Ramos (cell line): Measurements from ENCODE around the gene LONP1.

Experiments used
- in situ Hi-C: fragments of 300-500 bp; cut with MboI; formaldehyde crosslinking; loops from one replicate; pipeline ENCODE4 v1.14.3; 2022; ENCODE audit warnings: low sequenced_read_pairs; ENCODE audit not compliant: unreplicated experiment

LONP1 gene

DNA sequence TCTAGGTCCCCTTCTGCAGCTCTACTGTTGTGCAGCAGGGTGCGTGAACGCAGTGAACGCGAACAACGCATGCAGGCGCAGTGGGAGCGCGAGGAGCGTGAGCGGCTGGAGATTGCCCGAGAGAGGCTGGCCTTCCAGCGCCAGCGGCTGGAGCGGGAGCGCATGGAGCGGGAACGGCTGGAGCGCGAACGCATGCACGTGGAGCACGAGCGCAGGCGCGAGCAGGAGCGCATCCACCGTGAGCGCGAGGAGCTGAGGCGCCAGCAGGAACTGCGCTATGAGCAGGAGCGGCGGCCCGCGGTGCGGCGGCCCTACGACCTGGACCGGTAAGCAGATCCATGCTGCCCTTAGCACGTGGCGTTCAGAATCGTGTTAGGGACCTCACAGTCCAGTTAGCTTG, 58.5 kb downstream of the LONP1 start:
- in situ Hi-C loops, result no loop called here

DNA sequence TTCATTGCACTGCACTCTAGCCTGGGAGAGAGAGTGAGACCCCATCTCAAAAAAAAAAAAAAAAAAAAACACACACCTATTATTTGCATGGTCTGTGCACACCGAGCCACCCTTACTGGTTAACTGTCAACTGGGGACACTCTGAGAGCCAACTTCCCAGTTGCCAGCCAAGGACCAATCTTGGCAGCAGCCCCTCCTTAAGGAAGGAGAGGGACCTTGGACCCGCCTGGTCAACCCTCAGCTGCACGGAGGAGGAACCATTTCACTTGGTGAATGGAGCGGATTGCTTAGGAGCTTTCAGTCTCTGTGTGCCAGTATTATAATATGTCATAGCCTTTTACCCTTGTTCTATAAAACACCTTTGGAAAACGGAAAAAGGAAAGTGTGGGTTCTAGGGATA, 64.5 kb downstream of the LONP1 start:
- in situ Hi-C loops, result no loop called here

DNA sequence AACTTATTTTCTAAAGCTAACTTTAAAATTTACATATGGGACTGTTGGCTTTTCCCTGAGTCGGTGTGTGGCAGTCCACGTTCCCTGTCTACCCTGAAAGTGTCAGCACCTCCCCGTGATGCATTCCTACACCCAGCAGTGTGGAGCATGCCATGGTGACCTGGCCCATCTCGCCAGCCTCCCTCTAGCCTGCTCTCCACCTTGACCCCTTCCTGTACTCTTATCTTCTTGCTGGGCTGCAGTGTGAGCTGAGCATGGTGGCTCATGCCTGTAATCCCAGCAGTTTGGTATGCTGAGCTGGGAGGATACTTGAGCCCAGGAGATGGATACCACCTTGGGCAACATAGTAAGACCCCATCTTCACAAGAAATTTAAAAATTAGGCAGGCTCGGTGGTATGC, 65.0 kb downstream of the LONP1 start:
- in situ Hi-C loops, result no loop called here

DNA sequence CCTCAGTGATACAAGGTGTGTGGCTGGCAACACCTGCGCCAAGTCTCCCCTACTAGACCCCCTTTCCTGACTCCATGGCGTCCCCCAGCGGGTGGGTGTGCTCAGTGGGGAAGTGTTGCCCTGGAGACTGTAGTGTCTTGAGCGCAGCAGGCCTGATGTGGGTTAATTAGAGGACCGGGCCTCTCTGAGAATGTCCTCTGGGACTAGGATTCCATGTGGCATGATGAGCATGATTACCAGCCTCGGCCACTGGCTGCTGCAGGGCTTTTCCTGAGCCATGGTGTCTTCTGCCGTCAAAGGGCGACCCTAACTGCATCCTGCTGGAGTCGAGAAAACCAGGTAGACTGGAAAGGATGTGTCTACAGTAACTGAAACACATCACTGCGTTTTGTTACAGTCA, 67.7 kb downstream of the LONP1 start:
- in situ Hi-C loops, result no loop called here

DNA sequence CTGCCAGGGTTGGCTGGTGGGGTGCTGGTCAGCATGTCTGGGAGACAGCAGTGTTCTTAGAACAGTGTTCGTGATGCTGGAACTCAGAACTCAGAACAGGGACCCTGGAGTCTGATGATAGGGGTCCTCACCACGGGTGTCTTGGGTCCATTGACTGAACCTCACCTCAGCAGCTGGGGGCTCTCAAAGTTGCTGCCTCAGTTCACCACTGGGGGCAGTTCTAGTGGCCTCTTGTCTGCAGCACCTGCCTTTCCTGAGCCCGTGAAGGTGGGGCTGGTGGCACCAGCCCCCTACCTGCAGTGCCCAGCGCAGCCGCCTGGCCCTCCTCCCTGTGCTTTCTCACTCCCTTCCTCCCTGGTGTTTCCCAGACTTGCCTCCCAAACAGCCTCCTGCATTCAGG, 68.6 kb downstream of the LONP1 start:
- in situ Hi-C loops, result no loop called here

DNA sequence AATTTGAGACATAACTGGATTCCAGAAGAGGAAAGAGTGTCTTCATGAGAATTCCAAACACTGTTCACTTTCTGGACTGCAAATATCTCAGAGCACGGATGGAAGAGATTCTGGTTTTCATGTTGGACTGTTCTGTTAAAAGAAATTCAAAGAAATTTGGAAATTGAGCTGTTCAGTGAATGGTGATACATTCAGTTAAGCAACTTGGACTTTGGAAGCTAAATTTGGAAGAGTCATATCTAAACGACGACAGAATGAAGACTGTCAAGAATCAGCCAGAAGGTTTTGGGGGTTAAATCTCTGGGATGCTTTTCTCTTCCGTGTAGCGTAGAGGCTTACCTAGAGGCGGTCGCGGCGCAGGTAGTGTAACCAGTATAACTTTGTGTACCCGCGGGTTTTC, 71.5 kb downstream of the LONP1 start:
- in situ Hi-C loops, result no loop called here

DNA sequence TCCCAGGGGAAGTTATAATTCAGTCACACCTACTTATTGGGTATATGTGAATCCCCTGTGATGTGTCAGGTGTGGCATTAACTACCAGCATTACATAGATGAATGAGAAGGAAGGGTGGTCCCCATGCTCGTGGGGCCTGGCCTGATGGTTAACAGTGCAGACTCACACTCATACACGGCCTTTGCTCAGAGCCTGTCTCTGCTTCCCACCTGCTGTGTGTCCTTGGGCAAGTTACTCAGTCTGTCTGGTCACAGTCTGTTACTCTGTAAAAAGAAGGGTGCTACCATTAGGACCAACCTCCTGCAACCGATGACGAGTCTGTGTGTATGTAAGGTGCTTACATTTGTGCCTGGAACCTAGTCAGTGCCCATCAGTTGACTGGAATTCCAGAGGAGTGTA, 73.2 kb downstream of the LONP1 start:
- in situ Hi-C loops, result no loop called here

DNA sequence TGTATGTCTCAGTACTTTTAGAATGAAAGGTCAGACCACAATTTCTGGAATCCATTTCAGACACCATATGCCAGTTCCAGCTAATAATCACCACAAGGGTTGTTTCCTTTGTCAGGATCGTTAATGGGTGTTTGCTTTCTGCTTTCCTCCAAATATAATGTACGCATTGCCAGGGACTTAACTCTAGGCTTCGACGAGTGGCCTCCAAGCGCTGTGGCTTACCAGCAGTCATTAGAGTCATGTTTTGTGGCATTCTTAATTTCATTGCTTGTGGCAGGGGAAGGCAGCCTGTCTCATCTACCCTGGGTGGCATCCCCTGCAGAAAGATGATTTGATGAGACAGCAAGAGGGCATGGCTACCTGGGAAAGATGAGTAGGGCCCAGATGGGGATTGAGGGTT, 74.5 kb downstream of the LONP1 start:
- in situ Hi-C loops, result no loop called here

DNA sequence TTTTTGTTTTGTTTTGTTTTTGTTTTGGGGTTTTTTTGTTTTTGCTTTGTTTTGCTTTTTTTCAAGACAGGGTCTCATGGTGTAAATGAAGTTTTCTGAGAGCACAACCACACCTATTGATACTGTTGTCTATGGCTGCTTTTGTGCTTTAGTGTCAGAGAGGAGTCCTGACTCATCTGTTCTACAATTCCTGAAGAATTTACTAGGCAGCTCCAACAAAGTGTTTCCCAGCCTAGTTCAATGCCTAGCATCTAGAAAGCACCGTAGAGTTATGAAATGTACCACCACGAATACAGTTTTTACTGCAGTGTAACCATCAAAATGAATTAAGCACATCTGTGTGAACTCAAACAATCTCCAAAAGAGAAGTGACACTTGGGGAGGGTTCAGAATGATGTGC, 75.9 kb downstream of the LONP1 start:
- in situ Hi-C loops, result no loop called here

DNA sequence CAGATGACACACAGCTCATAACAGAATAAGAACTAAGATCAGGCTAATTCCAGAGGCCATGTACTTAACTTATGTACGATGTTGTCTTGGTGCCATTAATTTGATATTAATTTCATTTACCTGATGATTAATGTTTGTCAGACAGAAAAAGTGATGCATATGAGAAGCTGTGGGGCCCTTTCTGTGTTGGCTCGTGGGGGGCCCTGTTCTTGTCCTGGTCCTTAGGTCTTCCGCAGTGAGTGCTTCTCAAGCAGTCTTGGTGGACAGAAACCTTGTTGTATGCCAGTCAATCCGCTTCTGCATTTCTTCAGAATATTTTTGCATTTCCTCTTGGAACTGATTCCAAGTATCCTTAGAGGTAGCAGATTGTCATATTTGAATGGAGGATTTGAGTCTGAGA, 76.9 kb downstream of the LONP1 start:
- in situ Hi-C loops, result no loop called here

DNA sequence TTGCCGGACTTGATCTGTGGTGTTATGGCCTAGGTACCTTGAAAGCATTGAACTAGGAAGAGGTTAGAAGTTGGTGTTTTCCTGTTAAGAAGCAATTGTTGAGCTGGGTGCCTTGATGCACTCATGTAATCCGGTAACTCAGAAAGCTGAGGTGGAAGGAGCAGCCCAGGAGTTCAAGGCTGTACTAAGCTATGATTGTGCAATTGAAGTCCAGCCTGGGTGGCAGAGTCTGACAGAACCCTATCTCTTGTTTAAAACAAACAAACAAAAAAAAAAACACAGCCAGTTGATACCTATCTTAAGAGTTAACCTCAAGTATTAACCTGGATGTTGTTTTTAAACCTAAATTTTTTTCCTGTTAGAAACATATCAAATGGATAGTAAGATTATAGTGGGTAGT, 77.7 kb downstream of the LONP1 start:
- in situ Hi-C loops, result no loop called here
